OCI-LY7 (cell line): ENCODE results near the gene CDC42BPA. TPM values are rescaled to one million over a fixed set of nuclear protein-coding genes. Genes with fewer than 3 reads are reported as not detected.
"Not testable (repeated sequence)": the region's sequence is repeated elsewhere in the genome, so short reads cannot be mapped to it uniquely, and the experiment has no call there.

Source experiments
- BruUV-seq: library from RNA; stranded (reverse); fragments of 400-500 nt; replicated peaks from 2 replicates; lab custom pipeline; 2021; lab: Mats Ljungman, UMichigan
- CTCF ChIA-PET: fragments of 300-600 bp; sonication (Branson Sonifier 250); formaldehyde crosslinking; loops from one replicate; lab custom pipeline; 2022; ENCODE audit warnings: antibody characterized with exemption; ENCODE audit not compliant: unreplicated experiment; lab: Charles Lee
- POLR2A ChIA-PET: fragments of 300-600 bp; sonication (Branson Sonifier 250); formaldehyde crosslinking; loops from one replicate; lab custom pipeline; 2022; ENCODE audit warnings: antibody characterized with exemption; lab: Charles Lee
- DNase-seq: peaks from one replicate; pipeline ENCODE4 v3.0.0-alpha.2; 2015; ENCODE audit warnings: low spot score
- H2AFZ ChIP-seq: fragments of 200-600 bp; sonication (generic), shearing (Covaris generic); 2 replicates; pipeline ENCODE4 v1.6.1; 2014; ENCODE audit warnings: mild to moderate bottlenecking, antibody characterized with exemption, low read length, moderate library complexity
- H3K27ac ChIP-seq: fragments of 200-600 bp; sonication (generic); 2 replicates; pipeline ENCODE4 v1.5.1; 2014; ENCODE audit warnings: mixed run types, low read depth, mild to moderate bottlenecking, moderate library complexity, low read length, inconsistent platforms; ENCODE audit not compliant: poor library complexity, severe bottlenecking
- H3K36me3 ChIP-seq: fragments of 200-600 bp; sonication (generic); 2 replicates; pipeline ENCODE4 v1.6.1; 2014; ENCODE audit warnings: mild to moderate bottlenecking, antibody characterized with exemption, low read length, moderate library complexity, mixed read lengths; ENCODE audit not compliant: insufficient read depth
- H3K4me1 ChIP-seq: fragments of 200-600 bp; sonication (generic); 2 replicates; pipeline ENCODE4 v1.5.1; 2014; ENCODE audit warnings: mild to moderate bottlenecking, low read length; ENCODE audit not compliant: insufficient read depth, poor library complexity, severe bottlenecking
- H3K4me2 ChIP-seq: fragments of 200-600 bp; sonication (generic); 2 replicates; pipeline ENCODE4 v1.6.1; 2014; ENCODE audit warnings: mild to moderate bottlenecking, low read length
- H3K4me3 ChIP-seq: fragments of 200-600 bp; sonication (generic); 2 replicates; pipeline ENCODE4 v1.5.1; 2014; ENCODE audit warnings: mild to moderate bottlenecking, low read depth, low read length; ENCODE audit not compliant: poor library complexity, severe bottlenecking
- H3K79me2 ChIP-seq: fragments of 200-600 bp; sonication (generic); 2 replicates; pipeline ENCODE4 v1.6.1; 2016; ENCODE audit warnings: low read depth, mild to moderate bottlenecking, low read length, moderate library complexity, mixed read lengths; ENCODE audit not compliant: insufficient read depth
- H3K9me2 ChIP-seq: fragments of 200-600 bp; sonication (generic); 2 replicates; pipeline ENCODE4 v1.6.1; 2016; ENCODE audit warnings: mild to moderate bottlenecking, low read length, mixed read lengths; ENCODE audit not compliant: insufficient read depth
- H3K9me3 ChIP-seq: fragments of 200-600 bp; sonication (generic); 2 replicates; pipeline ENCODE4 v1.6.1; 2014; ENCODE audit warnings: mild to moderate bottlenecking, mixed run types, low read length, mixed read lengths
- H4K20me1 ChIP-seq: fragments of 200-600 bp; sonication (generic); 2 replicates; pipeline ENCODE4 v1.6.1; 2014; ENCODE audit warnings: mild to moderate bottlenecking, antibody characterized with exemption, low read length, moderate library complexity, mixed read lengths; ENCODE audit not compliant: insufficient read depth
- EZH2phosphoT487 ChIP-seq: fragments of 200-600 bp; sonication (generic); IDR thresholded peaks from 2 replicates; pipeline ENCODE4 v1.6.1; 2018; ENCODE audit warnings: low read depth, borderline replicate concordance, mild to moderate bottlenecking, mixed run types, antibody characterized with exemption, low read length, moderate library complexity, mixed read lengths
- intact Hi-C: fragments of 100-400 bp; cut with micrococcal nuclease; formaldehyde crosslinking; loops from one replicate; pipeline ENCODE4 v1.10.0; 2022; ENCODE audit not compliant: unreplicated experiment
- total RNA-seq, 2 experiments: library from RNA; depleted of rRNA in 1 of 2; stranded (reverse); fragments of >200 nt in 1 of 2; shearing (Covaris generic) in 1 of 2; gene quantifications; 2 replicates each; pipeline ENCODE4 v1.2.3, GENCODE V29; 2014 to 2022
- TF ChIP-seq, protein P1 (sequence below): fragments of 200-600 bp; sonication (generic); conservative IDR thresholded peaks from 2 replicates; pipeline ENCODE4 v1.5.1; 2014; ENCODE audit warnings: mild to moderate bottlenecking, antibody characterized with exemption, low read length, moderate library complexity, mixed read lengths

CDC42BPA gene
- total RNA-seq, 2 experiments from 2014 or later: not detected

DNA sequence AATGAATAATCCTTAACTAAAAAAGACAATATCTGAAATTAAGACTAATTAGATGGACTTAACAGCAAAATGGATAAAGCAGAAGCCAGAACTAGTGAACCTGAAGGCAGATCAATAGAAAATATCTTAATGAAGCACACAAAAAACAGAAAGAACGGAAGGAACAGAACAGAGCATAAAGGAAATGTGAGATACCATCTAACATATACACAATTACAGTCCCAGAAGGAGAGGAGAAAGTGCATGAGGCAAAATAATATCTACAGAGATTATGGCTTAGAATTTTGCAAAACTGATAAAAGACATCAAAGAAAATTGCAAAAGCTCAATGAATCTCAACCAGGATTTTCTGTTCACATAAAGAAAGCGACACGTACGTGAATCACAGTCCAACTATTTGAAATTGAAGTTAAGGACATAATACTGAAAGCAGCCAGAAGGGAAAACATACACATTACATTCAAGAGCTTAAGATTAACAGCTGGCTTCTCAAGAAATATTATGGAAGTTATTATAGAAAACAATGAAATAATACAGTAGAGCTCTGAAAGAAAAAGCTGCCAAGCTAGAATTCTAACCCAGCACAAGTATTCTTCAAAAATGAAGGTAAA is 182.0 kb downstream of the CDC42BPA start:
- Histone ChIP-seq H3K36me3 (no peaks in the 10 kb centered on the region), H3K79me2 (no peaks in the 10 kb centered on the region), H2AFZ (no peak overlapping the region), H3K4me3 (no peak overlapping the region), H3K27ac (no peak overlapping the region), H3K4me2 (no peak overlapping the region), H3K9me2 (no peaks in the 10 kb centered on the region), H3K9me3 (no peaks in the 10 kb centered on the region), H3K4me1 (no peaks in the 10 kb centered on the region), H4K20me1 (no peaks in the 10 kb centered on the region)
- intact Hi-C loops: no loop called here
- no peak for DNase-seq
- ChIA-PET CTCF (no interaction called here), POLR2A (no interaction called here)
- TF ChIP-seq, protein P1, sequence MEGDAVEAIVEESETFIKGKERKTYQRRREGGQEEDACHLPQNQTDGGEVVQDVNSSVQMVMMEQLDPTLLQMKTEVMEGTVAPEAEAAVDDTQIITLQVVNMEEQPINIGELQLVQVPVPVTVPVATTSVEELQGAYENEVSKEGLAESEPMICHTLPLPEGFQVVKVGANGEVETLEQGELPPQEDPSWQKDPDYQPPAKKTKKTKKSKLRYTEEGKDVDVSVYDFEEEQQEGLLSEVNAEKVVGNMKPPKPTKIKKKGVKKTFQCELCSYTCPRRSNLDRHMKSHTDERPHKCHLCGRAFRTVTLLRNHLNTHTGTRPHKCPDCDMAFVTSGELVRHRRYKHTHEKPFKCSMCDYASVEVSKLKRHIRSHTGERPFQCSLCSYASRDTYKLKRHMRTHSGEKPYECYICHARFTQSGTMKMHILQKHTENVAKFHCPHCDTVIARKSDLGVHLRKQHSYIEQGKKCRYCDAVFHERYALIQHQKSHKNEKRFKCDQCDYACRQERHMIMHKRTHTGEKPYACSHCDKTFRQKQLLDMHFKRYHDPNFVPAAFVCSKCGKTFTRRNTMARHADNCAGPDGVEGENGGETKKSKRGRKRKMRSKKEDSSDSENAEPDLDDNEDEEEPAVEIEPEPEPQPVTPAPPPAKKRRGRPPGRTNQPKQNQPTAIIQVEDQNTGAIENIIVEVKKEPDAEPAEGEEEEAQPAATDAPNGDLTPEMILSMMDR: no peak
- no peak for TF ChIP-seq EZH2phosphoT487
- BruUV-seq: no TSS peak

DNA sequence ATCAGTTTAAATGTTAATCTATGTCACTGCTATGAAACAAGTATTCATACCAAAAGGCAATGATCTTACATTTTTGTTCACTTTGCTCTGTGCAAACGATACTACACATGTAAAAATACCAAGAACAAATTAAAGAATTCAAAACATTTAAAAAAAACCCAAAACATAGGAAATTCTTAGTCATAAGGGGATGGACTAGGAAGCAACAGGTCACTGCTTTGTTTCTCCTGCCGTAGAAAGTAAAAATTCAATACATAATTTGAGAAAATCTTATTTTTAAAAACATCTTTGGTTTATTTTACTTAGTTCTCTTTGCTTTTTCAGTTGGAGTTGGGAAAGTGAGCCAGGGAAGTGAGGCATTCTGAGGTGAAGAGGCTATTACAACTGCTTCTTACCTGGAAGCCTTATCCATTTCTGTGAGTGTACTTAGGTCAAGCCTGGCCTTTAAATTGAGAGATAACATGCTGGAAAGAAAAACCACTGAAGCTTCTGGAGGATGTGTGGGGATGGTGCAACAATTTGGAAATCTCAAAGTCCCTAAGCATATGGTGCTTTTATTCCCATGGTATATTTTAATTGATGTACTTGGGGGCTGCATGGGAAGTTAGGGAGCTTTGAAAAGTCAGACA is 183.5 kb downstream of the CDC42BPA start:
- Histone ChIP-seq H3K36me3 (no peaks in the 10 kb centered on the region), H3K4me2 (no peak overlapping the region), H3K4me3 (no peak overlapping the region), H3K9me3 (no peaks in the 10 kb centered on the region), H3K9me2 (no peaks in the 10 kb centered on the region), H2AFZ (no peak overlapping the region), H3K27ac (no peak overlapping the region), H3K4me1 (no peaks in the 10 kb centered on the region), H3K79me2 (no peaks in the 10 kb centered on the region), H4K20me1 (no peaks in the 10 kb centered on the region)
- TF ChIP-seq, protein P1: no peak
- no peak for TF ChIP-seq EZH2phosphoT487
- intact Hi-C loops: no loop called here
- BruUV-seq: no TSS peak
- CTCF ChIA-PET: no interaction called here
- DNase-seq: no peak
- POLR2A ChIA-PET: no interaction called here

DNA sequence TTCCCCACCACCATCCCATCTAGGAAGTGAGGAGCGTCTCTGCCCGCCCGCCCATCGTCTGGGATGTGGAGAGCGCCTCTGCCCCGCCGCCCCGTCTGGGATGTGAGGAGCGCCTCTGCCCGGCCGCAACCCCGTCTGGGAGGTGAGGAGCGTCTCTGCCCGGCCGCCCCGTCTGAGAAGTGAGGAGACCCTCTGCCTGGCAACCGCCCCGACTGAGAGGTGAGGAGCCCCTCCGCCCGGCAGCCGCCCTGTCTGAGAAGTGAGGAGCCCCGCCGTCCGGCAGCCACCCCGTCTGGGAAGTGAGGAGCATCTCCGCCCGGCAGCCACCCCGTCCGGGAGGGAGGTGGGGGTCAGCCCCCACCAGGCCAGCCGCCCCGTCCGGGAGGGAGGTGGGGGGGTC is 185.6 kb downstream of the CDC42BPA start:
- H3K36me3 ChIP-seq, CTCF ChIA-PET, H3K4me2 ChIP-seq, H3K9me2 ChIP-seq, H3K4me3 ChIP-seq, intact Hi-C loops, H3K4me1 ChIP-seq, H2AFZ ChIP-seq, H3K9me3 ChIP-seq, DNase-seq, BruUV-seq, H3K79me2 ChIP-seq, H4K20me1 ChIP-seq, H3K27ac ChIP-seq, POLR2A ChIA-PET: not testable (repeated sequence)
